Measurements from ENCODE around the gene SLC9A9.

GRCh38 chr3:143360244-143360643, 488.0 kb downstream of the SLC9A9 start:
- TF ChIP-seq POLR2A (IDR thresholded peaks at IDR 0.05) = no peak
- no peak for TF ChIP-seq CTCF (IDR thresholded peaks at IDR 0.05)
